Tongue (tissue), 2 donors: ENCODE measurements around the gene MACROD2. TPM values are rescaled to one million over a fixed set of nuclear protein-coding genes. Genes with fewer than 3 reads are reported as not detected.

Experiments used
- DNase-seq: peaks from one replicate; pipeline ENCODE4 v3.0.0-alpha.2; 2015
- total RNA-seq: library from RNA; depleted of rRNA; stranded (reverse); fragments of >200 nt; gene quantifications from one replicate; pipeline ENCODE4 v1.2.3, GENCODE V29; 2014

MACROD2 gene
- total RNA-seq, 1 donor from 2014 or later, result 5.0 TPM

GRCh38 chr20:15921930-15922329 lies 1926.6 kb downstream of the MACROD2 start:
- peak; percentile 15 for DNase-seq

GRCh38 chr20:15922556-15922955 lies 1927.2 kb downstream of the MACROD2 start:
- DNase-seq, result no peak

GRCh38 chr20:15923030-15923776 lies 1927.9 kb downstream of the MACROD2 start:
- no peak for DNase-seq

GRCh38 chr20:15924556-15924955 lies 1929.2 kb downstream of the MACROD2 start:
- DNase-seq, result no peak

GRCh38 chr20:15925376-15925775 lies 1930.1 kb downstream of the MACROD2 start:
- DNase-seq, result no peak

GRCh38 chr20:15927893-15928650 lies 1932.8 kb downstream of the MACROD2 start:
- no peak for DNase-seq

GRCh38 chr20:15928946-15929345 lies 1933.6 kb downstream of the MACROD2 start:
- DNase-seq, result no peak

- peak; percentile 66 for DNase-seq
Observed at GRCh38 chr20:15930311-15931305, 1935.3 kb downstream of the MACROD2 start.

- DNase-seq, result no peak
Observed at GRCh38 chr20:15931897-15932296, 1936.6 kb downstream of the MACROD2 start.

GRCh38 chr20:15937179-15937578 lies 1941.9 kb downstream of the MACROD2 start:
- DNase-seq, result no peak

GRCh38 chr20:15938847-15939246 lies 1943.5 kb downstream of the MACROD2 start:
- DNase-seq, result no peak

GRCh38 chr20:15940127-15940526 lies 1944.8 kb downstream of the MACROD2 start:
- no peak for DNase-seq

GRCh38 chr20:15942130-15942529 lies 1946.8 kb downstream of the MACROD2 start:
- peak; percentile 13 for DNase-seq

GRCh38 chr20:15945289-15945688 lies 1950.0 kb downstream of the MACROD2 start:
- no peak for DNase-seq

- no peak for DNase-seq
Observed at GRCh38 chr20:15949391-15949790, 1954.1 kb downstream of the MACROD2 start.

GRCh38 chr20:15951658-15952057 lies 1956.3 kb downstream of the MACROD2 start:
- DNase-seq, result no peak

GRCh38 chr20:15958142-15958541 lies 1962.8 kb downstream of the MACROD2 start:
- no peak for DNase-seq

GRCh38 chr20:15965165-15965564 lies 1969.8 kb downstream of the MACROD2 start:
- no peak for DNase-seq

GRCh38 chr20:15967334-15967733 lies 1972.0 kb downstream of the MACROD2 start:
- no peak for DNase-seq

- DNase-seq, result peak; percentile 4
Observed at GRCh38 chr20:15976047-15976736, 1980.9 kb downstream of the MACROD2 start.

GRCh38 chr20:15977026-15977425 lies 1981.7 kb downstream of the MACROD2 start:
- DNase-seq, result no peak

- DNase-seq, result no peak
Observed at GRCh38 chr20:15977758-15978157, 1982.4 kb downstream of the MACROD2 start.
